WERI-Rb-1 (cell line): Measurements from ENCODE around the gene ATOH7.
"Not testable (repeated sequence)": the region's sequence is repeated elsewhere in the genome, so short reads cannot be mapped to it uniquely, and the experiment has no call there.

Experiments
- DNase-seq: peaks from one replicate; pipeline ENCODE4 v3.0.0-alpha.2; 2020
- H3K27ac ChIP-seq: fragments of 250-450 bp; sonication (Bioruptor Pico); 2 replicates; pipeline ENCODE4 v1.5.1; 2020; ENCODE audit warnings: mild to moderate bottlenecking, moderate library complexity
- H3K27me3 ChIP-seq: fragments of 250-450 bp; sonication (Bioruptor Pico); 2 replicates; pipeline ENCODE4 v1.5.1; 2021; ENCODE audit warnings: mild to moderate bottlenecking, low read depth, moderate library complexity; ENCODE audit not compliant: insufficient read depth, severe bottlenecking
- H3K36me3 ChIP-seq: fragments of 250-450 bp; sonication (Bioruptor Pico); 2 replicates; pipeline ENCODE4 v1.5.1; 2020; ENCODE audit warnings: mild to moderate bottlenecking, moderate library complexity
- H3K4me3 ChIP-seq: 2 replicates; pipeline ENCODE4 v1.5.1; 2011; ENCODE audit warnings: low read depth, mild to moderate bottlenecking, control low read depth, low read length
- H3K9me3 ChIP-seq: fragments of 250-450 bp; sonication (Bioruptor Pico); 2 replicates; pipeline ENCODE4 v1.5.1; 2021; ENCODE audit warnings: mild to moderate bottlenecking, moderate library complexity; ENCODE audit not compliant: severe bottlenecking
- TF ChIP-seq, protein P1 (sequence below): IDR thresholded peaks from 2 replicates; pipeline ENCODE4 v1.5.1; 2011; ENCODE audit warnings: low read depth, mild to moderate bottlenecking, control low read depth, inconsistent platforms, low read length

Gene ATOH7

DNA sequence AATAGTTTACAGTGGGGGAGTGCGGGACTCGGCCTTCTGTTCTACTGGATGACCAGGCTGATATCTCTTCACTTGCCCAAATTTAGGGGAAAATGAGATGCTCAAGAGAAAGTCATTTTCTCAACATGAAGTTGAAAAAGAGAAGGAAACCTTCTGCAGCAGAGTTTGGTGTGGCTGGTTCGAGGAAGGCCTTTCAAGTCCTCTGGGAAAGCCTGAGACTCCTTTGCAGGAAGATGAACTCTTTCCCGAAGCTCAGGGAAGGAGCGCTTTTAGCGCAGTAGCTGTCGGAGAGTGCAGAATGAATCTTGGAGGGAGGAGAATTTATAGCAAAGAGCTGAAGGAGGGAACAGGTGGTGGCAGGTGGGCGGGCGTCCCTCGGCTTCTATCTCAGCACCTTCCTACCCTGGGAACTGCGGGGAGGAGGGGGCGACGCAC lies at the start of gene ATOH7:
ATOH7 (minus strand) TSS at position 297 of the 435 bp plus-strand sequence. CDS start 436 bp downstream, outside the sequence.
- H3K4me3 ChIP-seq = peak within 1 kb of the TSS; percentile 72
- H3K27me3 ChIP-seq = no peaks in the 10 kb centered on the region
- H3K36me3 ChIP-seq = peaks cover 11% of the 10 kb centered on the region
- DNase-seq = peak; percentile 92
- H3K9me3 ChIP-seq = no peaks in the 10 kb centered on the region
- H3K27ac ChIP-seq = peak within 1 kb of the TSS; percentile 98
- TF ChIP-seq, protein P1, sequence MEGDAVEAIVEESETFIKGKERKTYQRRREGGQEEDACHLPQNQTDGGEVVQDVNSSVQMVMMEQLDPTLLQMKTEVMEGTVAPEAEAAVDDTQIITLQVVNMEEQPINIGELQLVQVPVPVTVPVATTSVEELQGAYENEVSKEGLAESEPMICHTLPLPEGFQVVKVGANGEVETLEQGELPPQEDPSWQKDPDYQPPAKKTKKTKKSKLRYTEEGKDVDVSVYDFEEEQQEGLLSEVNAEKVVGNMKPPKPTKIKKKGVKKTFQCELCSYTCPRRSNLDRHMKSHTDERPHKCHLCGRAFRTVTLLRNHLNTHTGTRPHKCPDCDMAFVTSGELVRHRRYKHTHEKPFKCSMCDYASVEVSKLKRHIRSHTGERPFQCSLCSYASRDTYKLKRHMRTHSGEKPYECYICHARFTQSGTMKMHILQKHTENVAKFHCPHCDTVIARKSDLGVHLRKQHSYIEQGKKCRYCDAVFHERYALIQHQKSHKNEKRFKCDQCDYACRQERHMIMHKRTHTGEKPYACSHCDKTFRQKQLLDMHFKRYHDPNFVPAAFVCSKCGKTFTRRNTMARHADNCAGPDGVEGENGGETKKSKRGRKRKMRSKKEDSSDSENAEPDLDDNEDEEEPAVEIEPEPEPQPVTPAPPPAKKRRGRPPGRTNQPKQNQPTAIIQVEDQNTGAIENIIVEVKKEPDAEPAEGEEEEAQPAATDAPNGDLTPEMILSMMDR = no peak

DNA sequence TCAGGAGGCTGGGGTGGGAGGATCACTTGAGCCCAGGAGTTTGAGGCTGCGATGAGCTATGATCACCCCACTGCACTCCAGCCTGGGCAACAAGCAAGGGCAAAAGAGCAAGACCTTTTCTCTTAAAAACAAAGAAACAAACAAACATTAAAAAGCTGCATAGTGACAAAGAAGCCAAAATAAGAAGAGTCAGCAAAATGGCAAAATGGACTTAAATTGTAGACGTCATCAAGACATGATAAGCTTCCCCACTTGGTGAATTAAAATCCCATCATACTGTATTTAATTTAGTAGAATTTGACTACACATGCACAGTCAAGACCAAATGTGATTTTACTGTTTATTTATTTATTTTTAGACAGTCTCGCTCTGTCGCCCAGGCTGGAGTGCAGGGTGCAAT lies 48.8 kb upstream of the ATOH7 start:
- Histone ChIP-seq H3K27ac (no peak overlapping the region), H3K4me3 (no peak overlapping the region), H3K9me3 (peaks cover 28% of the 10 kb centered on the region), H3K36me3 (no peaks in the 10 kb centered on the region; the same call in 1 of the 2 replicates), H3K27me3 (no peaks in the 10 kb centered on the region)
- TF ChIP-seq, protein P1 = no peak
- no peak for DNase-seq

DNA sequence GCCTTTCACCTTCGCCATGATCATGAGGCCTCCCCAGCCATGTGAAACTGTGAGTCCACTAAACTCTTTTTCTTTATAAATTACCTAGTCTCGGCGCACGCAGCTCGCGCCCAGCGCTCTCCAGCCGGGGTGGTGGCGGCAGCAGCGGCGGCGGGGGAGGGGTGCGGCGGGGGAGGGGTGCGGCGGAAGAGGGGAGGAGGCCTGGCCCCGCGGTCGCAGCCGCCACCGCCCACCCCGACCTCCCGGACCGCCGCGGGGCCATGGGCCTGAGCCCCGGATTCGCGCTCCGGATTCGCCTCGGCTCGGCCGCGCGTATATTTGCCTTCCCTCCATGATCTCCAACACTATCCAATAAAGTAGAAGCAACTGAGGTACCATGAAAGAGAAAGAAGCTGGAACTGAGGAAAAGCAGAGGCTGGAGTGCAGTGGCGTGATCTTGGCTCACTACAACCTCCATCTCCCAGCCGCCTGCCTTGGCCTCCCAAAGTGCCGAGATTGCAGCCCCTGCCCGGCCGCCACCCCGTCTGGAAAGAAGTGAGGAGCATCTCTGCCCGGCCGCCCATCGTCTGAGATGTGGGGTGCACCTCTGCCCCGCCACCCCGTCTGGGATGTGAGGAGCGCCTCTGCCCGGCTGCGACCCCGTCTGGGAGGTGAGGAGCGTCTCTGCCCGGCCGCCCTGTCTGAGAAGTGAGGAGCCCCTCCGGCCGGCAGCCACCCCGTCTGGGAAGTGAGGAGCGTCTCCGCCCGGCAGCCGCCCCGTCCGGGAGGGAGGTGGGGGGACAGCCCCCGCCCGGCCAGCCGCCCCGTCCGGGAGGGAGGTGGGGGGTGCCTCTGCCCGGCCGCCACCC lies 47.2 kb upstream of the ATOH7 start:
- not testable (repeated sequence) for H3K36me3 ChIP-seq, H3K27me3 ChIP-seq, H3K4me3 ChIP-seq, H3K27ac ChIP-seq
- peaks cover 28% of the 10 kb centered on the region for H3K9me3 ChIP-seq
- peak; percentile 45 for DNase-seq

DNA sequence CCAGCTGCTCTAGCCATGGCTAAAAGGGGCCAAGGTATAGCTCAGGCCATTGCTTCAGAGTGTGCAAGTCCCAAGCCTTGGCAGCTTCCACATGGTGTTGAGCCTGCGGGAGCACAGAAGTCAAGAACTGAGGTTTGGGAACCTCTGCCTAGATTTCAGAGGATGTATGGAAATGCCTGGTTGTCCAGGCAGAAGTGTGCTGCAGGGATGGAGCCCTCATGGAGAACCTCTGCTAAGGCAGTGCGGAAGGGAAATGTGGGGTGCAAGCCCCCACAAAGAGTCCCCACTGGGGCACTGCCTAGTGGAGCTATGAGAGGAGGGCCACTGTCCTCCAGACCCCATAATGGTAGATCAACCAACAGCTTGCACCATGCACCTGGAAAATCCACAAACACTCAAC lies 45.9 kb upstream of the ATOH7 start:
- H3K4me3 ChIP-seq, DNase-seq, H3K27ac ChIP-seq, H3K36me3 ChIP-seq, H3K27me3 ChIP-seq: not testable (repeated sequence)
- peaks cover 29% of the 10 kb centered on the region for H3K9me3 ChIP-seq

DNA sequence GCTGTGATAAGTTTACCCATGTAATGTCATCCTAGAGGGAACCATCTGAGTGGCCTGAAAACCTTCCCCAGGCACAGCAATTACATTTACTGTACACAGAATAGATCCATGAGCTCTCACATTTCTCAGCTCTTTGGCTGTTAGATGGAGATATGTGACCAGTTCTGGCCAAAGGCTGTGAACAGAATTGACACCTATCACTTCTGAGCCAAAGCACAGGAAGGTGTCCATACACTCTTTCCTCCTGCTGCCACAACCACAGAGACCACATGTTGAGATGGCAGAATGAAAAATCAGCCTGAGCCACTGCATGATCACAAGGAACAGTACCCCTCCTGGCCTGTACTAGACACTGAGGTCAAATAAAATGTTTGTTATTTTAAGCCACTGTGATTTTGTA lies 44.3 kb upstream of the ATOH7 start:
- DNase-seq = no peak
- Histone ChIP-seq H3K27ac (no peak overlapping the region), H3K9me3 (peaks cover 28% of the 10 kb centered on the region), H3K36me3 (no peaks in the 10 kb centered on the region; the same call in 1 of the 2 replicates), H3K27me3 (no peaks in the 10 kb centered on the region), H3K4me3 (no peak overlapping the region)
- TF ChIP-seq, protein P1 = no peak

DNA sequence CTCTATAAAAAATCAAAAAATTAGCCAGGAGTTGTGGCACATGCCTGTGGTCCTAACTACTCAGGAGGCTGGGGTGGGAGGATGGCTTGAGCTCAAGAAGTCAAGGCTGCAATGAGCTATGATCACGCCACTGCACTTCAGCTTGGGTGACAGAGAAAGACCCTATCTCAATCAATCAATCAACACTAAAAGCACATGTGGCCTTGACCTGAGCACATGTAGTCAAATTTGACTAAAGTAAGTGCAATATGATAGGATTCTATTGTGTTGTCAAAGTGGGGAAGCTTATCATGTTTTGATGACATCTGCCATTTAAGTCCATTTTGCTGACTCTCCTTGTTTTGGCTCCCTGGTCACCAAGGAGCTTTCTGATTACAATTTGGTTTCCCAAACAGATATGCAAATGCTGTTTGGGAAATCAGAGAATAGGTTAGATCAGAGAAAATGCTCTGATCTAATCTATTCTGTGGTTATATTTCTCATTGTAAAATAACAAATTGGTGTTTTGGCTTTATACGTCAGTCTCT lies 43.8 kb upstream of the ATOH7 start:
- H3K27me3 ChIP-seq = no peaks in the 10 kb centered on the region
- DNase-seq = no peak
- no peak overlapping the region for H3K27ac ChIP-seq
- H3K9me3 ChIP-seq = peaks cover 27% of the 10 kb centered on the region
- no peaks in the 10 kb centered on the region for H3K36me3 ChIP-seq
- no peak overlapping the region for H3K4me3 ChIP-seq
- TF ChIP-seq, protein P1 = no peak
